DOHH2 (cell line): Measurements from ENCODE around the gene SECISBP2.

Source experiments
- CTCF ChIP-seq: fragments of 200-600 bp; sonication (generic); IDR thresholded peaks from one replicate; pipeline ENCODE4 v1.5.1; 2014; ENCODE audit warnings: antibody characterized with exemption, mild to moderate bottlenecking, low read depth, low read length; ENCODE audit not compliant: poor library complexity, severe bottlenecking
- EZH2phosphoT487 ChIP-seq: fragments of 200-600 bp; sonication (generic); IDR thresholded peaks from 2 replicates; pipeline ENCODE4 v1.6.1; 2017; ENCODE audit warnings: borderline replicate concordance, mild to moderate bottlenecking, antibody characterized with exemption, low read length, moderate library complexity, mixed read lengths

DNA sequence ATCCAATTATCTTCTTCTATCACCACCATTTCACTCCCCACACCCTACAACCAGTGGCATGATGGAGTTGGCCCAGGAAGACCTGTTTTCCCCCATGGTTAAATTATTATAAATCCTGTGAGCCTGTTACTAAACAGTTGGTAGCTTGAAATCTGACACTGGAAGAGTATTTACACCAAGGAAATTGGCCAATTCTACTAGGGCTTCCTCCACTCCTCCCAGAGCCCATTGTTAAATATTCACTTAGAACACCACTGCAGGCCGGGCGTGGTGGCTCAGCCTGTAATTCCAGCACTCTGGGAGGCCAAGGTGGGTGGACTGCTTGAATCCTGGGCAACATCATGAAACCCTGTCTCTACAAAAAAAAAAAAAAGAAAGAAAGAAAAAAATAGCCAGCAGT is 39.7 kb upstream of the SECISBP2 start:
- no peak for TF ChIP-seq CTCF
- TF ChIP-seq EZH2phosphoT487, result no peak
